SH-SY5Y (cell line): ENCODE data around the gene POLN.

Source experiments
- GATA2 ChIP-seq: IDR thresholded peaks from 2 replicates; pipeline ENCODE4 v1.6.1; 2011; ENCODE audit warnings: mild to moderate bottlenecking, low read depth, low read length
- GATA3 ChIP-seq: IDR thresholded peaks from 2 replicates; pipeline ENCODE4 v1.6.1; 2011; ENCODE audit warnings: low read depth, mild to moderate bottlenecking, low read length, moderate library complexity

The POLN gene

GRCh38 chr4:2186865-2187172, 55.1 kb downstream of the POLN start:
- TF ChIP-seq GATA2: no peak
- TF ChIP-seq GATA3: no peak

DNA sequence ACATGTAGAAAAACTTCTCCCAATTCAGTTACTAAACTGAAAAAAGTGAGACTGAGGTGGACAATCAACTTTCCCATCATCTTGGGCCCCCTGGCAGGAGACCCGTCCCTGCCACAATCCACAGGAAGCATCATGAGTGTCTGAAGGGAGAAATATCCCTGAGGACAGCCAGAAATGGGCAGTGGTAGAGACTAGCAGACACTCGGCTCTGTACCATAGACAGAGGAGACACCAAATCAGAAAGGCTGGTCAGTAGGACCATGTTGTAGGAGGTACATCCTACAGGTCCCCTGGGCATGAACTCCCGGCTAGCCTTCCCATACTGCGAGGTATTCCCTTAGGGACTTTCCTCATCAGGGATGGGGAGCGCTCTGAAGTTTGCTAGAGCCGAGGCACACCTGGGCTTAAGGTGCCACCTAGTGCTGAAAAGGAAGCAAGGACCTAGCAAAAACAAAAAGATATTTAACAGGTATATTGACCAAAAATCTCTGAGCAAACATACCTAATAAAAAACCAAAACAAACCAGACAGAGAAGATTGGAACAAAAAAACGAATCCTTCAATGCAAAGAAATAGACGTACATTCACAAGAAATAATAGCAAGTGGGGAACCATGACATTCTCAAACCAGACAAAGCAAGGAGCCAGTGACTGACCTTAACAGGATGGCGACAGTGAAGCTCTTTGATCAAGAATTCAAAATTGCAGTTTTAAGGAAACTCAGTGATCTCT, 55.6 kb downstream of the POLN start:
- TF ChIP-seq GATA2 (no peak), GATA3 (no peak)

DNA sequence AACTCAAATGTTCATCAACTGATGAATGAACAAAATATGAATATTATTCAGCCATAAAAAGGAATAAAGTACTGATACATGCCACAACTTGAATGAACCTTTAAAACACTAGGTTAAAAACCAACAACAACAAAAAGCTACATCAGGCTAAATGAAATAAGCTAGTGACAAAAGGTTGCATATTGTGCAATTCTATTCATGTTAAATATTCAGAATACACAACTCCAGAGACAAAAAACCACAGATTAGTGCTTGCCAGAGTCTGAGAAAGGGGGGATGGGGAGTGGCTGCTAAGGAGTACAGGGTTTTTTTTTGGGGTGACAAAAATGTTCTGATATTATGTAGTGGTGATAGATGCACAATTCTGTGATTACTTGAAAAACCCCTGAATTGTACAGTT, 58.5 kb downstream of the POLN start:
- no peak for TF ChIP-seq GATA2
- TF ChIP-seq GATA3: no peak

- TF ChIP-seq GATA2 (no peak), GATA3 (no peak)
Measured at GRCh38 chr4:2182994-2183393, 58.9 kb downstream of the POLN start.

- no peak for TF ChIP-seq GATA3
Measured at GRCh38 chr4:2180410-2180809, 61.5 kb downstream of the POLN start.

- TF ChIP-seq GATA2 (no peak), GATA3 (no peak)
Measured at GRCh38 chr4:2179717-2180116, 62.2 kb downstream of the POLN start.

- TF ChIP-seq GATA2: no peak
- no peak for TF ChIP-seq GATA3
Measured at GRCh38 chr4:2178986-2179385, 62.9 kb downstream of the POLN start.

DNA sequence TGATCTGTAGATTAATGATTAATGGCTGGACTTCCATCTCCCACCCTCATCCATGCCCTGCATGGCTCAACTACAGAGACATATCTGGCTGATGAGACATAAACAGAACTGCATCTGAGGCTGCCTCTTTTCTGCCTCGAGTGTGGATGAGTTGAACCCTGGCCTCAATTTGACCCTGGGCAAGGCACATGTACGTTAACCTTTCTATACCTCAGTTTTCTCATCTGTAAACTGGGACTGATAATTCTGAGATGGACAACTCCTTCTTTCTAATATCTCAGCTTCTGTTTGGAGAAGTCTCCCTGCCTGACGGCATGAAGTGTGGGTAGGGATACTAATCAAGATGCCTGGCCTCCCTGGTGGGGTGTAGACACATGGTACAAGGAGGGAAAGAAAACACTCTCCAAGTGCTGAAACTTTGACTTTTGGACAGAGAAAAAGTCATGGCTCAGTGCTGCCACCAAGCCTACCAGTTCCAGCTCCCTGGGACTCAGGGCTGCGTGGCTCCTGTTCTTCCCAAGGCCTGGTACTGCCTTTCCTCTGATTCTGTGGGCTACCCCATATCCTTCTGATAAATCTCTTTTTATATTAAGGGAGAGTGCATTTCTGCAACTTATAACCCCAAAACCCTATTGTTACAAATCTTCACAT, 64.4 kb downstream of the POLN start:
- TF ChIP-seq GATA2 (no peak), GATA3 (no peak)

GRCh38 chr4:2175990-2176698, 65.8 kb downstream of the POLN start:
- no peak for TF ChIP-seq GATA2
- no peak for TF ChIP-seq GATA3

DNA sequence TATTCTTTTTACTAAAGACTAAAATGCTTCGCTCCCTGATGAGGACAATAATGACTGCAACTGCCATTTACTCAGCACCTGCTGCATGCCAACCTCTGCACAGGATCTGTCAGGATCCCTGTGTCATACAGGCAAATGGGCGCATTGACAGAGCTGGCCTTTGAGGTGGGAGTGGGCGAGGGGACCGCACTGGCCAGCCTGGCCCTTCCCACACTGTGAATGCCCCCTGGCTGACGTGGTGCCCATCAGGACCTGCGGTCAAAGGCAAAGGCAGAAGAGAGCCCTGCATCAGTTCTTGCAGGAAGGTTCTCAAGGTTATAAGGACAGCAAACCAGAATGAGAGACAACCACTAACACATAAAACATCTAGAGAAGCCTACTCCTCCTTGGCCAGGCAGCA, 67.9 kb downstream of the POLN start:
- TF ChIP-seq GATA2 (no peak), GATA3 (no peak)

DNA sequence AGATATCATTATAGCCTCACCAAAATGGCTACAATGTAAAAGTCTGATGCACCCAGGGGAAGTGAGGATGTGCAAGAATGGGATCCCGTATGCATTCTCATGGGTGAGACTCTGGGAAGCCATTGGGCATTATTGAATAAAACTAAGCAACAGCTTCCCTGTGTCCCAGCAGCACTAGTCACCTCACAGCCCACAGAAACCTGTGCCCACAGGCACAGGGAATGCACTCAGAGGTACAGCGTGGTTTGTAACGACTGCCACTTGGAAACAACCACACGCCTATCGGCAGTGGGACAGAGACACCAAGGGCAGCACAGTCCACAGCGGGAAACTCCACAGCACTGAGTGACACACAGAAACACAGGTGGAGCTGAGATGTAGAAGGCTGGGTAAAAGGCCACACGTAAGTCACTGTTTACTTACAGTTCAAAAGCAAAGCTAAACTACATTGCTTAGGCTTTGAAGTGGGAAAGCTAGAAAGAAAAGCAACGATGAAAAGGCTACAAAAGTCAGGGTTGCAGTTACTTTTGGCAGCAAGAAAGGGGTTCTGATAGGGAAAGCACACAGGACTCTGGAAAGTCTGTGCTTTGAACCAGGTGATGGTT, 69.2 kb downstream of the POLN start:
- TF ChIP-seq GATA2: no peak
- no peak for TF ChIP-seq GATA3

- TF ChIP-seq GATA3 (no peak), GATA2 (no peak)
Measured at GRCh38 chr4:2172161-2172560, 69.8 kb downstream of the POLN start.

DNA sequence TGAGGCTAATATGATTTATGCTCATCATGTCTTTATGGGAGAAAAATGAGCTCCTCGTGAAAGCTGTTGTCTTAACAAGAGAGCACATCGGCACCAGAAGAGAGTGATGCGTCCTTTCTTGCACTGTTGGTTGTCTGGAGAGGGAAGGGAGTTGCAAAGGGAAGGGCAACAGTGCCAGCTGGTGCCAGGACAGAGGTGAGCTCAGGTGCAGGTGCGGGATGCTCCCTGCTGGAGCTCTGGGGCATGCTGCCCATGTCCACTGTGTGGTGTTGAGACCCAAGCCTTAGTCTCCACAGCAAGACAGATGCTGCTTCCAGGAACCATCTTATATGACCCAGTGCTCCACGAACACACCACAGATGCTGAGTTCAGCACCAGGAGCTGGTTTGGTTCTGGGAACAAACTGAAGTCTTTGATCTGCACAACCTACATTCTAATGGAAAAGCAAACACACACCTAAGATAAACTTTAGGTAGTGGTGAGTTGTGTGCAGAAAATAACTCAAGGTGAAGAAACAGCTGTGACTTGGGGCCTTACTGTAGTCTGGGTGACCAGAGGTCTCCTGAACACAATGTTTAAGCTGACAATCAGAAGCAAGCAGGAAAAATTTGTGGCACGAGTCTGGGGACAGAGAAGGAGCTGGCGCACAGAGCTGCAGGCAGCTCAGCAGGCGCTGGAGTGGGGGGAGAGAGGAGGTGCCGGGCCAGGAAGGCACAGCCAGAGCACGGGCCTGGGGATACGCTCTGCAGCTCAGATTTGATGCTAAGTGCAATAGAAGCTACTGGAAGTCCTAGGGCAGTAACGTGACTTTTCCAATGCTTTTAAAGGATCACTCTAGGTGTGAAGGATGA, 73.2 kb downstream of the POLN start:
- TF ChIP-seq GATA2: no peak
- TF ChIP-seq GATA3: no peak

GRCh38 chr4:2166253-2166652, 75.7 kb downstream of the POLN start:
- no peak for TF ChIP-seq GATA2
- no peak for TF ChIP-seq GATA3

DNA sequence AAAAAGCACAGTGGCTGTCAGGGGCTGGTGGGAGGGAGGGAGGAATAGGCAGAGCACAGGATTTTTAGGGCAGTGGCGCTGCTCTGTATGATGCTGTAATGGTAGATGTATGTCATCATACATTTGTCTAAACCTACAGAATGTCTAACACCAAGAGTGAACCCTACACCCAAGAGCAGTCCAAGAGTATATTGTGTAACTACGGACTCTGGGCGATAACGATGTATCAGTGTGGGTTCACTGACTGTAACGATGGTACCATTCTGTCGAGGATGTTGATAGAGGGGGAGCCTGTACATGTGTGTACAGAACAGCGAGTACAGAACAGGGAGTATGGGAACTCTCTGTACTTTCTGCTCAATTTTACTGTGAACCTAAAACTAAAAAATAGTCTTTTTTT, 76.5 kb downstream of the POLN start:
- TF ChIP-seq GATA3 (no peak), GATA2 (no peak)

DNA sequence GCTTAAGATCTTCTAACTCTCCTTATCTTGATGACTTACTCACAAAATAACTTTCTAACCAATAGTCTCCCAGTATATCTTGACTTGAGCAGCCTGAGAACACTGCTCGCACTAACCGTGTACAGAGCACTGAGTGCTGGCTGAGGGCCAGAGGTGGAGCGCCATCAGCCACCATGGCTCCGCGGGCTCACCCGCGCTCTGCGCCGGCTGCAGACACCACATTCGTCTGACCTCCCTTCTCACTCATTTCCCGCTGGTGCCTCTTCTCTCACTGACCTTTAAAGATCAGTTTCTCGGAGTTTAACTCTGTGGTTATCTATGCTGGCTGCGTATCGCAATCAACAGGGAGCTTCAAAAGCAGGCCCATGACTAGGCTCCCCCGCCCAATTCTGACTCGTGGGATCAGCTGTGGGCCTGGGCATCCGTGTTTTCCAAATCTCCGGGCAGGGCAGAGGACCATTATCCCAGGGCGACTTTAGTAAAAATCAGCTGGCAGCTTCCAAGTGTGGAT, 78.6 kb downstream of the POLN start:
- TF ChIP-seq GATA2 (no peak), GATA3 (no peak)
